DOHH2 (cell line): ENCODE results near the gene ZNF366.

Experiments used
- EZH2phosphoT487 ChIP-seq: fragments of 200-600 bp; sonication (generic); IDR thresholded peaks from 2 replicates; pipeline ENCODE4 v1.6.1; 2017; ENCODE audit warnings: borderline replicate concordance, mild to moderate bottlenecking, antibody characterized with exemption, low read length, moderate library complexity, mixed read lengths
- TF ChIP-seq, protein P1 (sequence below): fragments of 200-600 bp; sonication (generic); IDR thresholded peaks from one replicate; pipeline ENCODE4 v1.5.1; 2014; ENCODE audit warnings: antibody characterized with exemption, mild to moderate bottlenecking, low read depth, low read length; ENCODE audit not compliant: poor library complexity, severe bottlenecking

GRCh38 chr5:72543365-72543764 is 36.2 kb upstream of the ZNF366 start:
- TF ChIP-seq, protein P1, sequence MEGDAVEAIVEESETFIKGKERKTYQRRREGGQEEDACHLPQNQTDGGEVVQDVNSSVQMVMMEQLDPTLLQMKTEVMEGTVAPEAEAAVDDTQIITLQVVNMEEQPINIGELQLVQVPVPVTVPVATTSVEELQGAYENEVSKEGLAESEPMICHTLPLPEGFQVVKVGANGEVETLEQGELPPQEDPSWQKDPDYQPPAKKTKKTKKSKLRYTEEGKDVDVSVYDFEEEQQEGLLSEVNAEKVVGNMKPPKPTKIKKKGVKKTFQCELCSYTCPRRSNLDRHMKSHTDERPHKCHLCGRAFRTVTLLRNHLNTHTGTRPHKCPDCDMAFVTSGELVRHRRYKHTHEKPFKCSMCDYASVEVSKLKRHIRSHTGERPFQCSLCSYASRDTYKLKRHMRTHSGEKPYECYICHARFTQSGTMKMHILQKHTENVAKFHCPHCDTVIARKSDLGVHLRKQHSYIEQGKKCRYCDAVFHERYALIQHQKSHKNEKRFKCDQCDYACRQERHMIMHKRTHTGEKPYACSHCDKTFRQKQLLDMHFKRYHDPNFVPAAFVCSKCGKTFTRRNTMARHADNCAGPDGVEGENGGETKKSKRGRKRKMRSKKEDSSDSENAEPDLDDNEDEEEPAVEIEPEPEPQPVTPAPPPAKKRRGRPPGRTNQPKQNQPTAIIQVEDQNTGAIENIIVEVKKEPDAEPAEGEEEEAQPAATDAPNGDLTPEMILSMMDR: no peak
- no peak for TF ChIP-seq EZH2phosphoT487
